GM18909 (cell line): ENCODE data around the gene SMCO3.
A peak's percentile ranks its signal among the peaks of the same experiment; 100 is the strongest.

Experiments
- ATAC-seq: cut with Tn5 transposase; IDR thresholded peaks from one replicate; pipeline ENCODE4 v1.9.1; 2021; ENCODE audit warnings: mild to moderate bottlenecking; ENCODE audit not compliant: unreplicated experiment, poor library complexity

SMCO3 gene

DNA sequence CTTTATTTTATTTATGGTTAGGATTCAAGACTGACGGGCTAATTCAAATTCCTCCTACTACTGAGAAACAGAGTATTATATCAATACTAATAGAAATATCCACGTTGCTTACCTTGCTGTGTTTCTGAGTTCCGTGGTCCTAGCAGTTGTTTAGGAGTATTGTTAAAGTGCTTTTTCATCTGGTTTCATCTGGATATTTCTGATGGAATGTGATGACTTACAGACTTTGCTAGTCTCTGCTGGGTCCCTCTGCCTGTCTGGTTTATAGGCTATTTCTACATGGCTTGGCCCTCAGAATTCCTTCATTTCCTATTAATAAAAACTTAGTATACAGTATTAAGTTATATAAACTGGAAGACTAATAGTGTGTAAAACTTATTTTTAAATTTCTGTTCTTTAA lies at the start of gene SMCO3:
SMCO3 (minus strand) TSS at position 169 of the 400 bp plus-strand sequence. CDS start 7,502 bp downstream, outside the sequence.
- no peak for ATAC-seq

DNA sequence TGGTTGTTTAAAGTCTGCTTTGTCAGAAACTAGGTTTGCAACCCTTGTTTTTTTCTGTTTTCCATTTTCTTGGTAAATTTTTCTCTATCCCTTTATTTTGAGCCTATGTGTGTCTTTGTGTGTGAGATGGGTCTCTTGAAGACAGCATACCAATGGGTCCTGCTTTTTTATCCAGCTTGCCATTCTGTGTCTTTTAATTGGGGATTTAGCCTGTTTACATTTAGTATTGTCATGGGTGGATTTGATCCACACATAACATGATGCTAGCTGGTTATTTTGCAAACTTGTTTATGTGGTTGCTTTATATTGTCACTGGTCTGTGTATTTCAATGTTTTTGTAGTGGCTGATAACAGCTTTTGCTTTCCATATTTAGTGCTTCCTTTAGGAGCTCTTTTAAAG lies 46.5 kb upstream of the SMCO3 start:
- ATAC-seq: no peak

DNA sequence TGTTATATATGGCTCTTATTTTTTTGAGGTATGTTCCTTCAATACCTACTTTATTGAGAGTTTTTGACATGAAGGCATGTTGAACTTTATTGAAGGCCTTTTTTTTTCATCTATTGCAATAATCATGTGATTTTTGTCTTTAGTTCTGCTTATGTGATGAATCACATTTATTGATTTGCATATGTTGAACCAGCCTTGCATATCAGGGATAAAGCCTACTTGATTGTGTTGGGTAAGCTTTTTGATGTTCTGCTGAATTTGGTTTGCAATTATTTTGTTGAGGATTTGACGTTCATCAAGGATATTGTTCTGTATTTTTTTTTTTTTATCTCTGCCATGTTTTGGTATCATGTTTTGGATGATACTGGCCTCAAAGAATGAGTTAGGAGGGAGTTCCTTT lies 44.5 kb upstream of the SMCO3 start:
- no peak for ATAC-seq

DNA sequence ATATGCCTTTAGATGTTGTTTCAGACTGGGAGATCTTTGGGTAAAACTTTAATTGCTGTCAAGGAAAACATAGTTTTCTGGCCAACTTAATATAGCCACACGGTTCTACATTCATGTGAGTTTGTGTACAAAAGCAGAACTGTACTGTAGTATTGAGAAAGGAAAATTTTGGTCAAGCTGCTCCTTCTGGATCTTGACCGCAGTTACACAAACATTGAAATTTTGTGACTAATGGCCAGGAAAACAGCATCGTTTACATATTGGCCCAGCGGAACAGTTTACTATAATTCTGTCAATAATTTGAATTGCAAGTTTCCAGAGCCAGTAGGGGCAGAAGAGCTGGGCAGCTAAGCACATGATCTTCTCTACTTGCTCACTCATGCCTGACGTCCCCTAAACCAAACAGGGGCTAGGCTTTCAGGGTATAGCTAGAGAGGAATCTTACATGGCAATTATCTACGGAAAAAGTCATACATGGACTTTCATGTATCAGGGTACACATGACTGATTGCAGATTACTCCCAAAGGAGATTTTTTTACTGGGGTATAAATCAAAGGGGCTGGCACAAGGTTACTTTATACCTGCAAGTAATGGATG lies 40.7 kb upstream of the SMCO3 start:
- ATAC-seq: no peak

DNA sequence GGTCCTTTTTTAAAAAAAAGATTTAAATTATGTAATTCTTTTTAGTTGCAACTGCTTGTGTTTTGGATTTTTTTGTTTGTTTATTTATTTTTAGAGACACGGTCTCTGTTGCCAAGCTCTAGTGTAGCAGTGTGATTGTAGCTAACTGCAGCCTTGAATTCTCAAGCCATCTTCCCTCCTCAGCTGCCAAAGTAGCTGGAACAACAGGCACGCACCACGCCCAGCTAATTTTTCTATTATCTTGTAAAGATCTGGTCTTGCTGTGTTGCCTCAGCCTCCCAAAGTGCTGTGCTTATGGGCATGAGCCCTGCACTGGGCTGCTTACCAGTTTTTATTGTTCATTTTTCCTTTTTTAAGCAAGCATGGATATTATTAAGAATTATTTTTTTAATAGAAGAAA lies 40.0 kb upstream of the SMCO3 start:
- no peak for ATAC-seq

DNA sequence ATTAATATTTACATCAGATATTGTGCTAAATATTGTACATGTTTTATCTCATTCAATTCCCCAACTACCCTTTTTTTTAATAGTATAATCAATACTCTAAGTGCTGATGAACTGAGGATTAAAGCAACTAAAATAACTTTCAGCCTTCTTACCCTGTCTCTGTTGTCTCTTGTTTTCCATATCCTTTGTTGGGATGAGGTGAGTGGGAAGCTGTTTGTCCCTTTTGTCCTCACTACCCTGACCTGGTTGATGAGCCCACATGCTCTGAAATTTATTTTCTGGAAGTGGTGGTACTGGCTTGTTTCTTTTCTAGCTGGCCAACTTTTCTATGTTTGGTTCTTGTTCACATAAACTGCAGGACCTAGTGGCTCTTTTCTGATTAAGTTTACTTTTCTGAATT lies 38.9 kb upstream of the SMCO3 start:
- ATAC-seq: no peak

DNA sequence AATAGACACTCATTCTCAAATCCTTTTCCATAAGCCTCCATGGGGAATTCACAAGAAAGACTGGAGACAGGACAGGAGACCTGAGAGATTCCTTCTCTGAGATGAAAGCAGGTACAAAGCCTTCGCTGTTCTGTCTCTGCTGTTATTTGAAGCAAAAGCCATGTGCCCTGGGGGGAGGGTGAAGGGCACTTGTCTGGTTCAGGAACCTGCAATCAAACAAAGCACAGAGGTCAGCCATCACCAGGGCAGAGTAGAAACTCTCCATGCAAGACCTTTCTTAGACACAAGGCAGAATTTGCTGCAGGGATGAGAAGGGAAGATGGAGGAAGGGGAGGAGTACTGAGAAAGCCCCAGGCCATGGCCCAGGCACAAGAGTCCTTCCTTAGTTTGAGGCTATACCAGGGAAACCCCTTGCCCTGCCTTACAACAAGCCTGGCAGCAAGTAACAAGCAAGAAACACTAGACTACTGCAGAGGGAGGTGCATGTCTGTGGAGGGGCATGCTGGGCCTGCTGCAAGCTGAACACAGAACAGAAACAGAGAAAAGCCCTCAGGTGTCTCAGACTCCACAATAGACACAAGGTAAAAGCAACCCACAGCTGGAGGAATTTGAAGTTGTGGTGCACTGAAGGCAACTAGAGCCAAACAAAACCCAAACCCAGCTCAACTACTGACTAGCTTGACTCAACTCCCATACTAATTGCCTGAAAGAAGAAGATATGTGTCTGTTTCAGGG lies 37.1 kb upstream of the SMCO3 start:
- peak; percentile 72 for ATAC-seq

DNA sequence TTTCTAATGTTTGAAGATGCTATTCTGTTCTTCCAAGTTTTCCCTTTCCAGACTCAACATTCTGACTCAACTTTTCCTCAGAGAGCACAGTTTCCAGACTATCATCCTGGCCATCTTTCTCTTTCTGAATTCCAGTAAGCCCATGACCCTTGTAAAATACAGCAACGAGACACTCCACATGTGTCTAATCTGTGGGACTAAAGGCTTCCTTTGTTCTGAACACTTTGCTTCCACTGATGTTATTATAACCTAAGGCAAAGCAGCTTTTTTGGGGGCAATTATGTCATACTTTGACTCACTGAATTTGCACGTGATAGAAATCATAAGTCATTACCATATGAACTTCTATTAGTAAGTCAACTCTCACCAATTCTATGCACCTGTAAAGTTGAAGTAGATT lies 35.7 kb upstream of the SMCO3 start:
- ATAC-seq: no peak

DNA sequence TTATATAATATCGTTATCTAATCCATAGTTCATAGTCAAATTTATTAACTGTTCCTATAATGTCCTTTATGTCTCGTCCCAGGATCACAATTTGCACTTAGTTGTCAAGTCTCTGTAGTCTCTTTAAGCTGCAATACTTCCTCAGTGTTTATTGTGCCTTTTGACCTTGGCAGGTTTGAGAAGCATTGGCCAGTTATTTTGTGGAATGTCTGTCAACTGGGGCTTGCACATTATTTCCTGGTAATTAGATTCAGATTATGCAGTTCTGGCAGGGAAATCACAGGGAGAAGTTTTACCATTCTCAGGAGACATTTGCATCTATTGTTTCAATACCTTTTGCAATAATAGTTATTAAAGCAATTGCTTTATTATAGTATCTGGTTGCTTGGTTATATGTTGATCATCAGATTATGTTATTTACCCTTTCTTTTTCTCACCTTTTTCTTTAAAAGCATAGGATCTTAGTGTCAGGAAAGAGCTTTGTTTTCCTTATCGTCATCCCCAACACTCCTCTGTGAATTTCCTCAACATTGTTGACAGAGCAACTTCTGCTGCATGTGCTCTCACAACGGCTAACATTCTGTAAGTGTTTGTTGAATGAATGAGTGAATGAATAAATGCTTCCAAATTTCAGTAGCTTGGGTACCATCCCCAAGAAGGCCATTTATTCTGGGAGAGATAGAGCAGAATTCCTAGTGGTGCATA lies 33.0 kb upstream of the SMCO3 start:
- ATAC-seq: no peak

DNA sequence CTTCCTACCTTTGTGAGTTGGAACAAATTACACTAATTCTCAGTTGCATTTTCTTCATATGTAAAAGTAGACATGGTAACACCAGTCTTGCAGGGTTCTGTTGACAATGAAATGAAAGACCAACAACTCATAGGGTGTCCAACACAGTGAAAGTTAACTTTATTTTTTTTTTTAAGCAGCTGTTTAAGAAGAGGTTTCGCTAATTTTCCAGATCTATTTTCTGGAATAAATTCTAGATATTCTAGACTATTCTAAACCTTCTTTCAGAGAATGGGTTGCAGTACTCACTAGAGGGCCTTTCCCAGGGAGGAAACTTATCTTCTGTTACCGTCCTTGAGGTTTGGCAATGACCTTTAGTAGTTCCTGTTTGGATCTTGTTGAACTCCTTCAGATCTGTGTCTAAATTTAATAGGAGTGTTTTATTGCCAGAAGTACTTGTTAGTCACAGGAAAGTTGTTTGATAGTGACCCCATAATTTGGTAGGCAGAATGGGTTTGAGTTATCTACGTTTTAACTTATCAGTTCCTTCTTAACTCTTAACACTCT lies 32.1 kb upstream of the SMCO3 start:
- ATAC-seq: no peak

DNA sequence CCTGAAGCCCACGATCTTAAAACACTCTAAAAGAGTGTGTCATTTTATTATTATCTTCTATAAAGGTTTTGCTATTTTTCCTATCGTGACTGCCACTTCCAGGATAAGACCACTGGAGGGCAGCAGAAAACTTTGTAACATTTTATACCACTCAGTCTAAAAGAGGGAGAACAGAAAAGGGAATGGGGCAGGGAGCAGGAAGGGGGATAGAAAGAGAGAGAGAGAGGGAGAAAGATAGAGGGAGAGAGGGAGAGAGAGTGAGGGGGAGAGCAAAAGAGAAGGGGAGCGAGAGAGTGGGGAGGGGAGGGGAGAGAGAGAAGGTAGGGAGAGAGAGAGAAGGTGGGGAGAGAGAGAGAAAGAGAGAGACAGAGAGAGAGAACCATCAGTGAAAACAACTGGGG lies 31.4 kb upstream of the SMCO3 start:
- ATAC-seq: no peak

DNA sequence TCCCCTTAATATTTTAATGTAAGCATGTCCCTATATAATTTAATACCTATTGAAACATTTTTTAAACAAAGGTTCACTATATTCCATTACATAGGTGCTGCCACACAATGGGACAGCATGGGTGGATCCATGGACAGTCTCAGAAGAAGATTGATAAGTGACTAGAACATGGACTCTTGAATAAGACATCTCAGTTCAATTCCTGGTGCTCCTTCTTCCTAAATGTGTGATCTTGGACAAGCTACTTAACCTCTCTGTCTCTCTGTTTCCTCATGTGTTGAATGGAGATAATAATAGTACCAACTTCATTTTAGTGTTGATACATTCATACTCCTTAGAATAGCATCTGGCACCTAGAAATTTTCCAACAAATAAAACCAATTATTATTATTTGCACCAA lies 30.4 kb upstream of the SMCO3 start:
- ATAC-seq: no peak

DNA sequence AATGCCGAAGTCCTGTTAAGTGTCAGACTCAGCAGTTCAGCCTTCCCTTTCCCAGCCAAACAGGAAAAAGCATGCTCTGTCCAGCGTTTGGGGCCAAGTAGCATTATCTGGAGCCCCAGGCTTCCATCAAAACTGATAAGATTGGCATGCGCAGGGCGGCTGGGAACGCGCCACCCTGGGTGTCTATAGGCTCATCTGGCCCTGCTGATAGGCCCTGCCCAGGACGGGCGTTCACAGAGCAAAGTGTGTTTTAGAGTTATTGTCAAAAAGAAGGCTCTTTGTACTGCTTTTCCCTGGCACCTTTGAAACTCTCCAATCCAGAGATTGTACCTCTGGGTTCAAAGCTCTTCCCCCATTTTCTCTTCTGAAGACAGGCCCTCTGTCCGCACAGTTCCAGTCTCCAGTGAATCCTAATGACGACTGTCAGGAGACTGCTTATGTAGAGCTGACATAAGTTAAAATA lies 29.5 kb upstream of the SMCO3 start, which contains the start of gene ART4:
ART4 (minus strand) TSS at position 102 of the 463 bp plus-strand sequence. CDS start 413 bp downstream, outside the sequence.
- ATAC-seq: no peak

DNA sequence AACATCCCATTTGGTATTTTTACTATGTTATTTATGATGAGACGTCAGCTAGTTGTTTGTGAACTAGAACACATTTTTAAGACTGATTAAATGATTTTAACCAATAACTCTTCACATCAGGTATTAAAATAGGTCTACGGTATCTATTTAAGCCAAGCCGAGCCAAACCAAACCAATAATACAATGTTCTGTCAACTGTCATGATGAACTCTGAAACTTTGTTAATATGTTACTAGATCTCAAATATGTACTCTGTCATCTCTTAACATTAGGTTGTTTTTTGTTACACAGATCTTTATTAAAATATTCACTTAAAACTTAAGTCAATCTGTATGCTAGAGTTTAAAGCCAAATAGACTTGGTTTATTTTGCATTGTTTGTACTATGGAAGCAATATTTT lies 28.3 kb upstream of the SMCO3 start:
- ATAC-seq: no peak

DNA sequence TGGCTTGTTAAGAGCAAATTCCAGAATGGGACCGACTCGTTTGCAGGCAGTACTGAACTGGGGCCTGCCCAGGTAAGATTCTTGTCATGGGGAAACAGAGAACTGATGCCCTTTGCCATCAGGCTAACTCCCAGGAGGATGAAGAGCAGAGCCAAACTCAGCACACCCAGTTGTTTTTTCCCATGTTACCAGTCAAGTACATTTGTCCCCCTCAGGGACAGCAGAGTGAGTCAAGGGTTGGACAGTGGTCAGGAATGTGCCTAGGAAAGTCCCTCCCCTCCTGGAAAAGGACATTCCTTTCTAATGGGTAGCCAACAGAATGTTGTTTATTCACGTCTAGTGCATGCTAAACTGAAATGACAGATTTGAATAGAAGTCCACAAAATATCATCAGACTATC lies 27.8 kb upstream of the SMCO3 start:
- ATAC-seq: no peak

DNA sequence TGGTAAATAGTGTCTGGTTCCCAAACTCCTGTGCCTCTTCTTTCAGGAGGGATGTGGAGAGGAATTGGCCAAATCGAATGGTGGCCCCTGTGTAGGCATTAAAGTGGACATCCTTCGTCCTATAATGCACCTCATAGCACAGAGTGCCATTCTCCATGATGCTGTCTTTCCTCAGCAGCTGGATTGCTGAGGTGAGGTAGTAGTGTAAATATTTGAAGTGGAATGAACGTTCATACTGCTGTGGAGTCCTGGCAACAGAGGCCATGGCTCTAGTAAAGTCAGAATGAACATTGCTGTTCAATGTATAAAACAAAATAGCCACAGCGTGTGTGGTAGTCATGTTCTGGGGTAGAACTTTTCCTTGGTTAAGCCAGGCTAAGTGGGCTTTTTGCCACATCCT lies 26.6 kb upstream of the SMCO3 start:
- no peak for ATAC-seq

DNA sequence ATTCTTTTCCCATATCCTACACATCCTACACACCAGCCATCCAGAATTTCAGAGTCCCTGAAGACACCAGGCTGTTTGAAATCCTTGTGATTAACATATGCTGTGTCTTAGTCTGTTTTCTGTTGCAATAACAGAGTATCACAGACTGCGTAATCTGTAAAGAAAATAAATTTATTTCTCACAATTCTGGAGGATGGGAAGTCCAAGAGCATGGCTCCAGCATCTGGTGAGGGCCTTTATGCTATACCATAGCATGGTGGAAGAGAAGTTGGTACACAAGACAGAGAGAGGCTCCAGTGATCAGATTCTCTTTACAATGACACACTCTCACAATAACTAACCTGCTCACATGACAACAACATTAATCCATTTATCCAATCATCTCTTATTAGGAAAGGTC lies 25.3 kb upstream of the SMCO3 start:
- no peak for ATAC-seq

DNA sequence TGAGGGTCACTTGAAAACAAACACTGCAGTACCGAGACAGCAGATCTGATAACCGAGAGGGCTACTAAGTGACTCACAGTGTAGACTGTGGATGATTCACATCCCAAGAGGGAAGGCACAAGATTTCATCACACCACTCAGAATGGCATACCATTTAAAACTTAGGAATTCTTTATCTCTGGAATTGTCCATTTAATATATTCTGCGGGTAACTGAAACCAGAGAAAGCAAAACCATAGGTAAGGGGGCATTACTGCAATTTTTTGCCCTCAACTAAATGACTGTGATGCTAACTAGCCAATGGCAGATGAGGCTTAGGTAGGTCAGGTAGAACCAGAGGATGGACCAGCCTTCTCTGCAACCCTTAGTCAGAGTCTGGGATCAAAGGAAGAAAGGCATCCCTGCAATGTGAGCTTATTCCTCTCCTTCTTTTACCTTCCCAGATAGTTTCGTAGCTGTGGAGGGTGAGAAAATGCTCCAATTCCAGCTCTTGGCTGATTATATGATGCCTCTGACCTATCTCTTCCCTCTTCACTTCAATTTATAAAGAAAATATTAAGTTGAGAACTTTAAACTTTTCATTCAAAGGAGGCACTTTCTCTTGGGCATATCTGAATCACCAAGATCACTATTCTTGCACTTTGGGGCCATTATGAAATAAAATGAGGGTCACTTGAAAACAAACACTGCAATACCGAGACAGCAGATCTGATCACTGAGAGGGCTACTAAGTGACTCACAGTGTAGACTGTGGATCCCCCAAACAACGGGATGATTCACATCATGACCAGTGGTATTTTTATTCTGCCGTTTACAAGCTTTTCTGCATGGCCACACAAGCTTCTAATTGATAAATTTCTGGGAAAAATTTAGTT lies 22.6 kb upstream of the SMCO3 start:
- ATAC-seq: no peak

DNA sequence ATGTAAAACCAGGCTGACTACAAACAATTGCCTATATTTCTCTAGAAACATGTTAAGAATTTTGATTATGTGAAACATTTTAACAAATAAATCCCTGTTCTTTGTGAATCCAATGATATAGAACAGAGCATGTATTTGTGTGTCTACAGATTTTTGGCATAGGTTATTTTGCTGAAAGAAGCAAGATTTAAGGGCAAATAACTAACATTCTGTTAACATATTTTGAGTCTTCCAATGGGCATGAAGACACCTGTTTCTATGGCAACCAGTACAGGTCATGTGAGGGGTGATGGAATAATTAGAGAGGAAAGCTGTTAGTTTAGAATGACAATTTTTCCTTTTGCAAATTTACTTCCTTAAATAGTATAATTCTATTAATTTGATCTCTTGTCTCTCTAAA lies 20.5 kb upstream of the SMCO3 start:
- no peak for ATAC-seq

DNA sequence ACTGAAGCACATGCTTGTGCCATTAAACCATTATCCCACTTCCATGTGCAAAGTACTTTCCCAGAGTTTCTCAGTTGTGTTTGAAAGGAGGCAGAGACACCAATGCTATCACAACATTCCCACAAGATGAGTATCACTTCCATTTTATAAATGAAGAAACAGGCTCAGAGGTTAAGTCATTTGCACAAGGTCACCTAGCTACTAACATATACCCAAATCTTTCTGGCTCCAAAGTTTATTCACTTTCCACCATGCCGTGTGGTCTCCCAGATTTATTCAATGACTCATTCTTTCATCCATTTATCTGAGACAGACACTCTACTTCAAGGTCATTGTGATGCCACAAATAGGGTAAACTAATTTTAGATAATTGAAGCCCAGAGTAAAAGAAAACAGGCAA lies 20.0 kb upstream of the SMCO3 start:
- no peak for ATAC-seq
